ENCODE measurements around the gene SLC24A5.

SLC24A5 gene

DNA sequence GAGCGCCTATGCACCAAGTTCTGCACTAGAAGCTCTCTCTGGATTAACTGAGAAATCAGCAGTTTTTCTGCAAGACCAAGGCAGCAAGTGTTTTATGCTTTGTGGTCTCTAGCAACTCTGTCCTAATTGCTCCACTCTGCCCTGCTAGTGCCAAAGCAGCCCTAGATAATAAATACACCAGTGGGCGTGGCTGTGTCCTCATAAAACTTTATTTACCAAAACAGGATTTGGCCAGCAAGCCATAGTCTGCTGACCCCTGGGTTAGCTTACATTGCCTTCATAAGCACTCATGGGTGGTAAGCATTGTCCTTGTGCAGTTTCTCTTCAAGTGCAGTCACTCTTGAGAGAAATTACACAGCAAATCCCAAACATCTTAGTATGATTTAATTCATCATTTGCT lies 30.7 kb upstream of the SLC24A5 start:
- no peaks in the 10 kb centered on the region for H3K4me1 ChIP-seq (ENCODE audit: control insufficient read depth, insufficient read depth, low read length, poor library complexity, severe bottlenecking)
- WGBS, 2 experiments (ENCODE audit: insufficient coverage in 2 of 2) = 68 to 83% methylated on average over 2 of the region's 2 CpGs

DNA sequence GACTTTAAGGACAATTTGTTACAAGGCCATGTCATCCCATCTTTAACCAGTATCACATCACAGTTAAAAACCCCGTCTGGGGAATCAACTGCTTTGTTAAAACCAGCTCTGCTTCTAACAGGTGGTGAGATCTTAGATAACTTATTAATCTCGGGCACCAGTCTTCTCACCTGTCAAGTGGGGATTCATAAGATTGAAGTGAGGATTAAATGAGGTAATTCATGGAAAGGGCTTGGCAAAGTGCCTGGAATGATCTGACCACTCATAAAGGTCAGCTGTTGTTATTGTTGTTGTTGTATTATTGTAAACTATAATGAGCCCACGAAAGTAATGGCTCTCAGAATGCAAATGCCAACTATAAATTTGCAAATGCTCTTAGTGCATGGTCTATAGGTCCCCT lies 30.1 kb upstream of the SLC24A5 start:
- no peak overlapping the region for H3K27ac ChIP-seq (ENCODE audit: low read depth, low read length, severe bottlenecking)
- H3K4me1 ChIP-seq (ENCODE audit: control insufficient read depth, insufficient read depth, low read length, poor library complexity, severe bottlenecking) = no peaks in the 10 kb centered on the region
- H3K4me3 ChIP-seq (ENCODE audit: extremely low read depth, insufficient read depth, low read length, poor library complexity, severe bottlenecking) = no peak overlapping the region
- no peaks in the 10 kb centered on the region for H3K36me3 ChIP-seq (ENCODE audit: control insufficient read depth, insufficient read depth, low read length)
- WGBS, 2 experiments (ENCODE audit: insufficient coverage in 2 of 2) = 60 to 80% methylated on average over 1 of the region's 3 CpGs
- peaks cover 9% of the 10 kb centered on the region for H3K9me3 ChIP-seq (ENCODE audit: control insufficient read depth, low read length)

More for the DNA sequence above, 30.7 kb upstream of the SLC24A5 start:
- H3K9me3 ChIP-seq (ENCODE audit: control insufficient read depth, low read length) = peaks cover 9% of the 10 kb centered on the region
- H3K4me3 ChIP-seq (ENCODE audit: extremely low read depth, insufficient read depth, low read length, poor library complexity, severe bottlenecking) = no peak overlapping the region
- H3K27ac ChIP-seq (ENCODE audit: low read depth, low read length, severe bottlenecking) = no peak overlapping the region
- H3K36me3 ChIP-seq (ENCODE audit: control insufficient read depth, insufficient read depth, low read length) = no peaks in the 10 kb centered on the region

DNA sequence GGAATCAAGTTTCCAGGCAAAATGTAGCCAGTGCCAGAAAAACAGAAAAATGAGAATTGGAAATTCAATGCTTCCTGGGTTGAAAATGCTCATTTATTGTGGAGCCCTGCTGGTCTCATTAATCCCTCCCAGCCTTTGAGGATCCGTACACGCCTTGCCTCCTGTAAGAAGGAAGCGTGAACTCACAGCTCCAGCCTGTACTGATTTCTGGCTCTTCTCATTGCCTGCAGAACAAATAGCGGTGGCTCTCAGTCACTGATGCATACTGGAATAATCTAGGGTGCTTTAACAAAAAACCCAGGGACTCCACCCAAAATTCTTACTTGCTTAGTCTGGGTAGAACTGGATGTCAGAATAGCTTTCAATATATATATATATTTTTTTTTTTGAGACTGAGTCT lies 29.3 kb upstream of the SLC24A5 start:
- Histone ChIP-seq H3K4me1 (ENCODE audit: control insufficient read depth, insufficient read depth, low read length, poor library complexity, severe bottlenecking) (no peaks in the 10 kb centered on the region), H3K27ac (ENCODE audit: low read depth, low read length, severe bottlenecking) (no peak overlapping the region), H3K9me3 (ENCODE audit: control insufficient read depth, low read length) (peaks cover 9% of the 10 kb centered on the region), H3K36me3 (ENCODE audit: control insufficient read depth, insufficient read depth, low read length) (no peaks in the 10 kb centered on the region), H3K4me3 (ENCODE audit: extremely low read depth, insufficient read depth, low read length, poor library complexity, severe bottlenecking) (no peak overlapping the region)
- WGBS, 2 experiments (ENCODE audit: insufficient coverage in 2 of 2) = 93 to 100% methylated on average over 3 to 4 of the region's 4 CpGs

DNA sequence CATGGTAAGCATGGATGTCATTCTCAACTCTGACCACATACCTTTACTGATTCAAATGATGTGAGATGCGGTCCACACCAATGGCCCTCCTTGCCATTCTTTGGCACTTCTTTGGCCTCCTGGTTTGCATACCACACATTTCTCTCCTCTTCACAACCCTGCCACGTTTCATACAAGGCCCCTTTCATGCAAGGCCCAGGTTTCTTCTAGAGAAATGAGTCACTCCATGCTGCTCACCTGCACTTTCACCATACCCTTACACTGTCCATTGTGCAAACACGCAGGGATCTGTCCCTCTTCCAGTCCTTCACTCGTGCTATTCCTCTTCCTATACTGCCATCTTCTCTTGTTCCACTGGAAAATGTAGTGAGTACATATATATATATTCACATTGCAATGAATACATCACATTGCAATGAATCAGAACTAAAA lies 24.4 kb upstream of the SLC24A5 start:
- Histone ChIP-seq H3K4me1 (ENCODE audit: control insufficient read depth, insufficient read depth, low read length, poor library complexity, severe bottlenecking) (no peaks in the 10 kb centered on the region), H3K27ac (ENCODE audit: low read depth, low read length, severe bottlenecking) (no peak overlapping the region), H3K4me3 (ENCODE audit: extremely low read depth, insufficient read depth, low read length, poor library complexity, severe bottlenecking) (no peak overlapping the region), H3K9me3 (ENCODE audit: control insufficient read depth, low read length) (no peaks in the 10 kb centered on the region), H3K36me3 (ENCODE audit: control insufficient read depth, insufficient read depth, low read length) (no peaks in the 10 kb centered on the region)
- 71 to 86% methylated on average over 2 to 3 of the region's 4 CpGs for WGBS, 2 experiments (ENCODE audit: insufficient coverage in 2 of 2)

DNA sequence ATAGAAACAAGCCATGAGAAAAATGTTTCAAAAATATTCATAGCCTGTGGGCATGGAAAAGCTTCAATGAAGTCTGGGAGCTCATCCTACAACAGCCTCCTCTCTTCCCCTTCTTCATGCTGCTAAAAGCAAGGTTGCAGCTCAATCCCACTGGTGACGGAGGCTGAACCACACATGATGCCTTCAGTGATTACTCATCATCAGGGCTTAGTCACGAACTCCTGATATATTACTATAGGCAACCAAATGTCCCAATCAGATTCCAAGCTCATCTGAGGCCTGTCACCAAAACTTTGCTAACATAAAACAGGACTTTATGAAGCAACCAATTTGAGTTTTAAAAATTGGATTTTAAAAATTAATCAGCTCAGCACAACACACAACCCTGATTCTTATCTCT lies 24.0 kb upstream of the SLC24A5 start:
- no peak overlapping the region for H3K27ac ChIP-seq (ENCODE audit: low read depth, low read length, severe bottlenecking)
- no peaks in the 10 kb centered on the region for H3K36me3 ChIP-seq (ENCODE audit: control insufficient read depth, insufficient read depth, low read length)
- no peak overlapping the region for H3K4me3 ChIP-seq (ENCODE audit: extremely low read depth, insufficient read depth, low read length, poor library complexity, severe bottlenecking)
- WGBS, 2 experiments (ENCODE audit: insufficient coverage in 2 of 2) = 83 to 100% methylated on average over 1 to 2 of the region's 2 CpGs
- H3K9me3 ChIP-seq (ENCODE audit: control insufficient read depth, low read length) = no peaks in the 10 kb centered on the region
- H3K4me1 ChIP-seq (ENCODE audit: control insufficient read depth, insufficient read depth, low read length, poor library complexity, severe bottlenecking) = no peaks in the 10 kb centered on the region

DNA sequence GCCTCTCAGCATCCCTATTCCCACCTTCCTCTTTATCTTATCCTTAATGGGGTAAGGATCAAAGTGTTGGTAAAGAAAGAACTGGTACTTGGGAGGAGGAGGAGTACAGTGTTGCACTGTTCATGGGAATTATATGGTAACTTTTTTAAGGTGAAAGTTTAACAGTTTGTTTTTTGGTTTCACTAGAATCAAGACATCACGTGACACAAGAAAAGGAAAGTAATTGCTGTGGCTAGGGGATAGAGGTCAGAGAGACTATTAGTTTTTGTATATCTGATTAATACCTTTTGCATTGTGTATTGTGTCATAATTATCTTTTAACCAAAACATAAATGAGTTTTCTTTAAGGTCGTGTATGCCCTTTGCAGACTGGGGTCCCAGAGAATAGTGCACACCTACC lies 23.5 kb upstream of the SLC24A5 start:
- no peaks in the 10 kb centered on the region for H3K36me3 ChIP-seq (ENCODE audit: control insufficient read depth, insufficient read depth, low read length)
- H3K4me3 ChIP-seq (ENCODE audit: extremely low read depth, insufficient read depth, low read length, poor library complexity, severe bottlenecking) = no peak overlapping the region
- H3K9me3 ChIP-seq (ENCODE audit: control insufficient read depth, low read length) = no peaks in the 10 kb centered on the region
- no peaks in the 10 kb centered on the region for H3K4me1 ChIP-seq (ENCODE audit: control insufficient read depth, insufficient read depth, low read length, poor library complexity, severe bottlenecking)
- WGBS, 2 experiments (ENCODE audit: insufficient coverage in 2 of 2) = 100% methylated on average over 1 of the region's 2 CpGs; no CpG with 5 or more reads in 1 of the 2 experiments
- H3K27ac ChIP-seq (ENCODE audit: low read depth, low read length, severe bottlenecking) = no peak overlapping the region

DNA sequence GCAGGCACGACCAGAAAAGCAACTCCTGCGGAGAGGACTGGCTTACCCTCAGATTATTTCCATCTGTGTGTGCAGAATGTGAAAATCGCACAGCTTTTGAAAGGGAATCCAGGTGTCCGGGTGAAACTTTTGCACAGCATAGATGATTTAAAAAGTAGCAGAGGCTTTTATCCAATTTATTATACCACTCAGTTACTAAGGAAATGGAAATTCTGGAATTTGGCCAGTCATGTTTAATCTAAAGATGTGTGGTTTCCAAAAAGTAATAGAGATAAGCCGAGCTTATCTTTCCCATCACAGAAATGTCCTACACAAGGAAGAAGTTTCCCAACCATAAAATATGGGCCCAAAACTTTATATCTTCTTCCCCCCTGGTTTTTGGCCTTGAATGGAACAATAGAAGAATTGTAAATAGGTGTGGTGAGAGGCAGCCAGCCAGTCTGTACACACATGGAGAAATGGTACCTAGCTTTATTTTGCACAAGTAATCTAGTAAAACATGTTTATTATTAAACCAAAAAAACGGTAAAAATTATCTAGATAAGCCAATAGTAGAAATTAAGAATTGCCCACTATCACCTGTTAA lies 19.3 kb upstream of the SLC24A5 start:
- no peaks in the 10 kb centered on the region for H3K36me3 ChIP-seq (ENCODE audit: control insufficient read depth, insufficient read depth, low read length)
- H3K27ac ChIP-seq (ENCODE audit: low read depth, low read length, severe bottlenecking) = no peak overlapping the region
- WGBS, 2 experiments (ENCODE audit: insufficient coverage in 2 of 2) = 86 to 91% methylated on average over 3 of the region's 6 CpGs
- H3K9me3 ChIP-seq (ENCODE audit: control insufficient read depth, low read length) = no peaks in the 10 kb centered on the region
- H3K4me1 ChIP-seq (ENCODE audit: control insufficient read depth, insufficient read depth, low read length, poor library complexity, severe bottlenecking) = no peaks in the 10 kb centered on the region
- no peak overlapping the region for H3K4me3 ChIP-seq (ENCODE audit: extremely low read depth, insufficient read depth, low read length, poor library complexity, severe bottlenecking)

DNA sequence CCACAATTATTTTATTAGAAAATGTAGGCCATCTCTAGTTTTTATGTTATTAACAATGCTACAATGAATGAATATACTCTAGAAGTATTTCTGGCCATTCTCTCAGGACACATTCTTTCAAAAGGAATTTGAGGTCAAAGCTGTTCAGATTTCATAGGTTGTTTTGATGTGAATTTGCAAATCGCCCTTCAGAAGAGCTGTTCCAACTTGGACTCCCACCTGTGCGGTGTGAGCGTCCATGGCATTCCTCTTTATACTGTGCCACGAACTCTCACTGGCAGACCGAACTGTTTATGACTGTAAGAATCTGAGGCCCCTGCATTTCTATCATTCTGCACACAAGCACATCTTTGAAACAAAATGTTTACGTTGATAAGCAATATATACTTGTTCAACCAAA lies 18.6 kb upstream of the SLC24A5 start:
- Histone ChIP-seq H3K36me3 (ENCODE audit: control insufficient read depth, insufficient read depth, low read length) (no peaks in the 10 kb centered on the region), H3K9me3 (ENCODE audit: control insufficient read depth, low read length) (no peaks in the 10 kb centered on the region), H3K4me3 (ENCODE audit: extremely low read depth, insufficient read depth, low read length, poor library complexity, severe bottlenecking) (no peak overlapping the region), H3K4me1 (ENCODE audit: control insufficient read depth, insufficient read depth, low read length, poor library complexity, severe bottlenecking) (no peaks in the 10 kb centered on the region), H3K27ac (ENCODE audit: low read depth, low read length, severe bottlenecking) (no peak overlapping the region)
- WGBS, 2 experiments (ENCODE audit: insufficient coverage in 2 of 2) = 96 to 100% methylated on average over 5 of the region's 6 CpGs

DNA sequence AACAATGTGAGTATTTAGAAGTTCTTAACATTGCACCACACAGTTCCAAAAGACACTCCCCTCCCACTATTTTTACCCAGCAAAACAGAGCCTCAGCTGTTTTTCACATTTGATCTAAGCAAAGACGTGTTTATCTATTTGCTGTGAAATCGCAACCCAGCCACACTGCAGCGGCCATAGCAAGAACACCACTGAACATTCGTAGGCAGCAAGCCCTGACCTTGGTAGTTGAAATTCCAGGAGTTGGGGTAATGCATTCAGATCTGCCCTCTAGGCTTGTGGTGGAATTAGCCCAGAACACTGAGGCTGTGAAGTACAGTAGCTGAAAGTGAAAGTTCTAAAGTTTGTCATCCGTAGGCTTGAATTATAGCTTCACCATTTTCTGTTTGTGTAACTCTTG lies 17.1 kb upstream of the SLC24A5 start:
- no peaks in the 10 kb centered on the region for H3K36me3 ChIP-seq (ENCODE audit: control insufficient read depth, insufficient read depth, low read length)
- H3K9me3 ChIP-seq (ENCODE audit: control insufficient read depth, low read length) = no peaks in the 10 kb centered on the region
- H3K4me1 ChIP-seq (ENCODE audit: control insufficient read depth, insufficient read depth, low read length, poor library complexity, severe bottlenecking) = no peaks in the 10 kb centered on the region
- H3K27ac ChIP-seq (ENCODE audit: low read depth, low read length, severe bottlenecking) = no peak overlapping the region
- H3K4me3 ChIP-seq (ENCODE audit: extremely low read depth, insufficient read depth, low read length, poor library complexity, severe bottlenecking) = no peak overlapping the region
- 79 to 96% methylated on average over 3 to 4 of the region's 5 CpGs for WGBS, 2 experiments (ENCODE audit: insufficient coverage in 2 of 2)

DNA sequence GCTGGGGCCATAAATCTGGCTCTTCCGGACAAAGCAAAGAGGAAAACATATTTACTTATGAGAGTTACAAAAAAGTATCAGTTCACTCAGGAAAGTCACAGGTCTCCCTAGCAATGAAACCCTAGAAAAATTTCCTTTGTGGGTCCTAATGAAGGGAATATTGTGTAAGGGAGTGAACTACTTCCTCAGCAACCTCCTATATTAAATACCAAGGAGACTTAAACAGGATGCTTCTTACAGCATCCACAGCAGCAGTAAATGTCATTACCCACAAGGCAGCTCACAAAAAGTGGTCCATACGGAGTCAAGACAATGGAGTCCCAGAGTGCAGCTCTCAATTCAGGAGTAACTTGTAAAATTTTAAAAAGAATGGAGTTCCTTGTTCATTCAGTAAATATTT lies 14.9 kb upstream of the SLC24A5 start:
- Histone ChIP-seq H3K36me3 (ENCODE audit: control insufficient read depth, insufficient read depth, low read length) (no peaks in the 10 kb centered on the region), H3K27ac (ENCODE audit: low read depth, low read length, severe bottlenecking) (no peak overlapping the region), H3K4me3 (ENCODE audit: extremely low read depth, insufficient read depth, low read length, poor library complexity, severe bottlenecking) (no peak overlapping the region), H3K9me3 (ENCODE audit: control insufficient read depth, low read length) (no peaks in the 10 kb centered on the region), H3K4me1 (ENCODE audit: control insufficient read depth, insufficient read depth, low read length, poor library complexity, severe bottlenecking) (no peaks in the 10 kb centered on the region)
- WGBS, 2 experiments (ENCODE audit: insufficient coverage in 2 of 2) = 60 to 100% methylated on average over 1 of the region's 2 CpGs

DNA sequence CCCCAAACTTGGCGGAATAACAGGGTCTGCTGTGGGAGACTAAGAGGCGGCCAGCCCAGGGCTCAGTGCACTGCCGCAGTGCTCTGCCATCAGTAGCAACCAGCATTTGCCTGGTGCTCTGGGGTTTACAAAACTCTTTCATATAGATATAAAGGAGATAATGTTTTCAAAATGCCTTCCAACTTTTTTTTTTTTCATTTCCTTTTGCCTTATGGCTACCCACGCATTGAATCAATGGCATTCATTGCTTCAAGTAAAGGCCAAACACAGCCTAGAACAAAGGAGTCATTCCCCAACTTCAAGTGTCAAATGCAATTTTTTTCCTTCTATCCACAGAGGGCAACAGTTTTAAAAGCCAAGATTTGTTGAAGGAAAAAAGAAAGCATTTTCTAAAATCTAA lies 11.6 kb upstream of the SLC24A5 start:
- H3K4me1 ChIP-seq (ENCODE audit: control insufficient read depth, insufficient read depth, low read length, poor library complexity, severe bottlenecking) = no peaks in the 10 kb centered on the region
- H3K9me3 ChIP-seq (ENCODE audit: control insufficient read depth, low read length) = no peaks in the 10 kb centered on the region
- 84% methylated on average over 2 of the region's 4 CpGs; no CpG with 5 or more reads in 1 of the 2 experiments for WGBS, 2 experiments (ENCODE audit: insufficient coverage in 2 of 2)
- H3K4me3 ChIP-seq (ENCODE audit: extremely low read depth, insufficient read depth, low read length, poor library complexity, severe bottlenecking) = no peak overlapping the region
- no peak overlapping the region for H3K27ac ChIP-seq (ENCODE audit: low read depth, low read length, severe bottlenecking)
- H3K36me3 ChIP-seq (ENCODE audit: control insufficient read depth, insufficient read depth, low read length) = no peaks in the 10 kb centered on the region

Measured in mesodermal cell (in vitro differentiated cells).